Osteoblast (primary cell): ENCODE results near the gene HSP90B1. TPM values are rescaled to one million over a fixed set of nuclear protein-coding genes. Genes with fewer than 3 reads are reported as not detected.

Experiments used
- DNase-seq: peaks from one replicate; pipeline ENCODE4 v3.0.0; 2011; ENCODE audit warnings: low spot score, mixed read lengths; ENCODE audit not compliant: insufficient read length; ENCODE audit errors: missing footprints
- H2AFZ ChIP-seq: 2 replicates; pipeline ENCODE4 v1.6.0; 2011; ENCODE audit warnings: mild to moderate bottlenecking, low read length
- H3K27ac ChIP-seq: 2 replicates; pipeline ENCODE4 v1.5.1; 2011; ENCODE audit warnings: mild to moderate bottlenecking, low read depth, low read length, moderate library complexity
- H3K27me3 ChIP-seq: 2 replicates; pipeline ENCODE4 v1.6.0; 2012; ENCODE audit warnings: mild to moderate bottlenecking, control low read depth, inconsistent platforms, low read length, moderate library complexity; ENCODE audit not compliant: insufficient read depth
- H3K36me3 ChIP-seq: 2 replicates; pipeline ENCODE4 v1.5.1; 2011; ENCODE audit warnings: mild to moderate bottlenecking, low read length, control low read depth, moderate library complexity; ENCODE audit not compliant: insufficient read depth
- H3K4me1 ChIP-seq: 2 replicates; pipeline ENCODE4 v1.5.1; 2011; ENCODE audit warnings: mild to moderate bottlenecking, low read length, control low read depth, moderate library complexity; ENCODE audit not compliant: insufficient read depth
- H3K4me2 ChIP-seq: 2 replicates; pipeline ENCODE4 v1.6.0; 2011; ENCODE audit warnings: mild to moderate bottlenecking, low read length; ENCODE audit not compliant: insufficient read depth
- H3K4me3 ChIP-seq: fragments of 200-600 bp; sonication (generic); 3 replicates; pipeline ENCODE4 v1.5.1; 2012; ENCODE audit warnings: mild to moderate bottlenecking, low read length, inconsistent platforms; ENCODE audit not compliant: insufficient read depth
- H3K79me2 ChIP-seq: 2 replicates; pipeline ENCODE4 v1.6.0; 2012; ENCODE audit warnings: mild to moderate bottlenecking, low read length, control low read depth, inconsistent platforms; ENCODE audit not compliant: insufficient read depth
- H3K9me3 ChIP-seq: 2 replicates; pipeline ENCODE4 v1.5.1; 2011; ENCODE audit warnings: low read depth, low read length, control low read depth
- H4K20me1 ChIP-seq: 2 replicates; pipeline ENCODE4 v1.6.0; 2012; ENCODE audit warnings: mild to moderate bottlenecking, low read length, control low read depth; ENCODE audit not compliant: insufficient read depth
- total RNA-seq: library from RNA; depleted of rRNA; stranded (reverse); fragments of >200 nt; gene quantifications from 2 replicates; pipeline ENCODE4 v1.2.3, GENCODE V29; 2012
- TF ChIP-seq, protein P1 (sequence below): IDR thresholded peaks from 2 replicates; pipeline ENCODE4 v1.5.1; 2011; ENCODE audit warnings: mild to moderate bottlenecking, low read depth, low read length, moderate library complexity; ENCODE audit errors: extremely low read depth

HSP90B1 gene
- total RNA-seq, 1 donor: 430 TPM

DNA sequence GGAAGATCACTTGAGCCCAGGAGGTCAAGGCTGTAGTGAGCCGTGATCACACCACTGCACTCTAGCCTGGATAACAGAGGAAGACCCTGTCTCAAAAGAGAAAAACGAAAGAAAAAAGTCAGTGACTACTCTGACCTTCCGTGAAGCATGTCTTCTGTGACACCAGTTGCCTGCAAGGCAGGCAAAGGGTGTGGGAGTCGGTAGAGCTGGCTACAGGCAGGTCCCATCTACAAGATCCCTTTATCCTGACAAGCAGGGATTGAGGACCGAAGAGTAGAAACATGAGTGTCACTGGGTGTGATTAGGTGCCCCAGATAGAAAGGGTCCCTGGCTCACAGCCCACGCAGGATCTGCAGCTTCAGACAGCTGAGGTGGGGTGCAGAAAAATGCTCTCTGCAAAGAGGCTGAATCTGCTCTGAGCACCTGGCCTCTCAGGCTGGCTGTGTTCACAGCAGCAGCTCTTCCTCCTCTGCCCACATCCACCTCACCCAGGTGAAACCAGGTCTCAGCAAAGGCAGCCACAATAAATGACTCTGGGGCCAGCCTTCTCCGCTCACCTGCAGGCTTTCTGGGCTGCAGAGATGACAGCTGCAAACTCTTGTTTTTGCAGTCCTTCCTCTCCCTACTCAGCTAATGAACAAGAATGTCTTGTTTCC lies 28.6 kb upstream of the HSP90B1 start:
- no peak overlapping the region for H2AFZ ChIP-seq
- no peak for DNase-seq
- no peaks in the 10 kb centered on the region for H3K36me3 ChIP-seq
- TF ChIP-seq, protein P1, sequence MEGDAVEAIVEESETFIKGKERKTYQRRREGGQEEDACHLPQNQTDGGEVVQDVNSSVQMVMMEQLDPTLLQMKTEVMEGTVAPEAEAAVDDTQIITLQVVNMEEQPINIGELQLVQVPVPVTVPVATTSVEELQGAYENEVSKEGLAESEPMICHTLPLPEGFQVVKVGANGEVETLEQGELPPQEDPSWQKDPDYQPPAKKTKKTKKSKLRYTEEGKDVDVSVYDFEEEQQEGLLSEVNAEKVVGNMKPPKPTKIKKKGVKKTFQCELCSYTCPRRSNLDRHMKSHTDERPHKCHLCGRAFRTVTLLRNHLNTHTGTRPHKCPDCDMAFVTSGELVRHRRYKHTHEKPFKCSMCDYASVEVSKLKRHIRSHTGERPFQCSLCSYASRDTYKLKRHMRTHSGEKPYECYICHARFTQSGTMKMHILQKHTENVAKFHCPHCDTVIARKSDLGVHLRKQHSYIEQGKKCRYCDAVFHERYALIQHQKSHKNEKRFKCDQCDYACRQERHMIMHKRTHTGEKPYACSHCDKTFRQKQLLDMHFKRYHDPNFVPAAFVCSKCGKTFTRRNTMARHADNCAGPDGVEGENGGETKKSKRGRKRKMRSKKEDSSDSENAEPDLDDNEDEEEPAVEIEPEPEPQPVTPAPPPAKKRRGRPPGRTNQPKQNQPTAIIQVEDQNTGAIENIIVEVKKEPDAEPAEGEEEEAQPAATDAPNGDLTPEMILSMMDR: no peak
- H3K27ac ChIP-seq: no peak overlapping the region
- no peaks in the 10 kb centered on the region for H3K9me3 ChIP-seq
- H3K27me3 ChIP-seq: no peaks in the 10 kb centered on the region
- no peak overlapping the region for H3K4me2 ChIP-seq
- no peak overlapping the region for H3K4me3 ChIP-seq
- H3K79me2 ChIP-seq: no peaks in the 10 kb centered on the region
- H4K20me1 ChIP-seq: no peaks in the 10 kb centered on the region
- H3K4me1 ChIP-seq: no peaks in the 10 kb centered on the region

DNA sequence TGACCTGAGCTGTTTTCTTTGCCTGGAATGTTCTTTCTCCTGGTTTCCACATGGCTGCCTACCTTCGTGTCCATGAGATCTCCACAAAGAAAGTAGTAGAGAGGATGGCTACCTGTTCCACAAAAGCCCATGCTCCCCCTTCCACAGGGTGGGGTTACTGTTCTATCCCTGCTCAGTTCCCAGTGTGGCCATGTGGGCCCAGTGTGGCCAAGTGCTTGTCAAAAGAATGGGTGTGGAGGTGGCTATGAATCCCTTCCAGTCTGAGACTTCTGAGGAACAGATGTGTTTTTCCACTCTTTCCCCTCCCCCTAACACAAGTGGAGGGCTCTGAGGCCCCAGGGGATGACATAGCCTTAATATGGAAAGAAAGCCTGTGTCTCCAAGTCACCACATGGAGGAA lies 26.2 kb upstream of the HSP90B1 start:
- no peaks in the 10 kb centered on the region for H3K9me3 ChIP-seq
- H3K4me1 ChIP-seq: peaks cover 6% of the 10 kb centered on the region
- H3K27me3 ChIP-seq: no peaks in the 10 kb centered on the region
- H3K4me2 ChIP-seq: no peak overlapping the region
- no peak for DNase-seq
- no peaks in the 10 kb centered on the region for H3K36me3 ChIP-seq
- no peaks in the 10 kb centered on the region for H3K79me2 ChIP-seq
- no peak overlapping the region for H3K4me3 ChIP-seq
- TF ChIP-seq, protein P1: no peak
- H4K20me1 ChIP-seq: no peaks in the 10 kb centered on the region
- H2AFZ ChIP-seq: no peak overlapping the region
- no peak overlapping the region for H3K27ac ChIP-seq

DNA sequence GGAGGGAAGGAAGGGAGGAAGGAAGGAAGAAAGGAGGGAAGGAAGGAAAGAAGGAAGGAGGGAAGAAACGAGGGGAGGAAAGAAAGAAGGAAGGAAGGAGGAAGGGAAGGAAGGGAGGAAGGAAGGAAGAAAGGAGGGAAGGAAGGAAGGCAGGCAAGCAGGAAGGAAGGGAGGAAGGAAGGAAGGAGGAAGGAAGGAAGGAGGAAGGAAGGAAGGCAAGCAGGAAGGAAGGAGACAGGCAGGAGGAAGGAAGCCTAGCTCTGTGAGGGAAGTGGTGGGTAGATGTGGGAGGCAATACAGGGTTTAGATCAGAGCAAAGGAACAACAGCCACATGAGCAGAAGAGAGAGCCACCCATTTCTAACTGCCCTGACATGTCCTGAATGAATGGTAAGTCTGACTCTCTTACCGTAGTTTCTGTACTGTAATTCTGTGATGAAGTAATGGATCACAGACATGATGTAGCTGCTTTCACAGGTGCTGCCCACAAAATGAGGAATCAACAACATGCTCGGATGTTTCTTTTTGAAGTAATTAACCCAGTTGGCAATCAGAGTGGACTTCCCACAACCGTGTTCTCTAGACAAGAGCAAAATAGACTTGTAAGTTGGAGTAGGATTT lies 24.4 kb upstream of the HSP90B1 start:
- TF ChIP-seq, protein P1: no peak
- Histone ChIP-seq H3K4me2 (no peak overlapping the region), H3K27me3 (no peaks in the 10 kb centered on the region), H3K4me1 (peaks cover 17% of the 10 kb centered on the region), H3K9me3 (no peaks in the 10 kb centered on the region), H3K79me2 (no peaks in the 10 kb centered on the region), H3K36me3 (no peaks in the 10 kb centered on the region), H2AFZ (no peak overlapping the region), H3K27ac (no peak overlapping the region), H4K20me1 (no peaks in the 10 kb centered on the region), H3K4me3 (no peak overlapping the region)
- DNase-seq: no peak

DNA sequence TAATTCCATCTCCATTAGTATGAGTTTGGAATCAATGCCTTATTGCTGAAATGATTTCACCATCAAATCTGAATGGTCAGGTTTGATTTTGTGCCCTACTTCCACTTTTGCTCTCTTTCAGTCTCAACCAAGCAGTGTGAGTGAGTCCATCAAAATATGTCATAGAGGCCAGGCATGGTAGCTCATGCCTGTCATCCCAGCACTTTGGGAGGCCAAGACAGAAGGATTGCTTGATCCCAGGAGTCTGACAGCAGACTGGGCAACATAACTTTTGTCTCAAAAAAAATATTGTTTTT lies 22.0 kb upstream of the HSP90B1 start:
- Histone ChIP-seq H3K79me2 (no peaks in the 10 kb centered on the region), H3K36me3 (no peaks in the 10 kb centered on the region), H2AFZ (no peak overlapping the region), H3K4me3 (no peak overlapping the region), H3K4me2 (no peak overlapping the region), H3K9me3 (no peaks in the 10 kb centered on the region), H3K4me1 (peaks cover 17% of the 10 kb centered on the region), H4K20me1 (no peaks in the 10 kb centered on the region), H3K27me3 (no peaks in the 10 kb centered on the region), H3K27ac (no peak overlapping the region)
- TF ChIP-seq, protein P1: no peak
- no peak for DNase-seq
